ENCODE data around the gene RAPGEF5. TPM values are rescaled to one million over a fixed set of nuclear protein-coding genes. Genes with fewer than 3 reads are reported as not detected.

Gene RAPGEF5
- total RNA-seq, 1 experiment from 2014 or later, result 15.6 TPM

DNA sequence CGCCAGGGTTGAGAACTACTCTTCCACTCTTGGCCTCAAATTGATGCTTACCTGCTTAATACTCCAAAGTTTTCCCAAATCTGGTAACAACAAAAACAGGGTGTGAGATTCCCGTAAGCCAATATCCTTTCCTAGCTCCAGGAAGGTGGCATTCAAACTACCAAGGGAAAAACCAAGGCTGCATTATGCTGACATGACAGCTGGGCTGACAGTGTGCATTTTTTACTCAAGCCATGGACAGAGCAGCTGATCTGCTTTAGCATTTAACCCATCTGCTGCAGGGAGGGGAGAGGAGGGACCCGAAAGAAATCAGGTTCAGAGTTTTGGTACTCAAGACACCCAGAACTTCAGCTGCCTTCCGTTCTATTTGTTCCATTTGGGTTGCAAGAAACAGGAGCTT lies 49.8 kb upstream of the RAPGEF5 start (continued):
- TF ChIP-seq, protein P1, sequence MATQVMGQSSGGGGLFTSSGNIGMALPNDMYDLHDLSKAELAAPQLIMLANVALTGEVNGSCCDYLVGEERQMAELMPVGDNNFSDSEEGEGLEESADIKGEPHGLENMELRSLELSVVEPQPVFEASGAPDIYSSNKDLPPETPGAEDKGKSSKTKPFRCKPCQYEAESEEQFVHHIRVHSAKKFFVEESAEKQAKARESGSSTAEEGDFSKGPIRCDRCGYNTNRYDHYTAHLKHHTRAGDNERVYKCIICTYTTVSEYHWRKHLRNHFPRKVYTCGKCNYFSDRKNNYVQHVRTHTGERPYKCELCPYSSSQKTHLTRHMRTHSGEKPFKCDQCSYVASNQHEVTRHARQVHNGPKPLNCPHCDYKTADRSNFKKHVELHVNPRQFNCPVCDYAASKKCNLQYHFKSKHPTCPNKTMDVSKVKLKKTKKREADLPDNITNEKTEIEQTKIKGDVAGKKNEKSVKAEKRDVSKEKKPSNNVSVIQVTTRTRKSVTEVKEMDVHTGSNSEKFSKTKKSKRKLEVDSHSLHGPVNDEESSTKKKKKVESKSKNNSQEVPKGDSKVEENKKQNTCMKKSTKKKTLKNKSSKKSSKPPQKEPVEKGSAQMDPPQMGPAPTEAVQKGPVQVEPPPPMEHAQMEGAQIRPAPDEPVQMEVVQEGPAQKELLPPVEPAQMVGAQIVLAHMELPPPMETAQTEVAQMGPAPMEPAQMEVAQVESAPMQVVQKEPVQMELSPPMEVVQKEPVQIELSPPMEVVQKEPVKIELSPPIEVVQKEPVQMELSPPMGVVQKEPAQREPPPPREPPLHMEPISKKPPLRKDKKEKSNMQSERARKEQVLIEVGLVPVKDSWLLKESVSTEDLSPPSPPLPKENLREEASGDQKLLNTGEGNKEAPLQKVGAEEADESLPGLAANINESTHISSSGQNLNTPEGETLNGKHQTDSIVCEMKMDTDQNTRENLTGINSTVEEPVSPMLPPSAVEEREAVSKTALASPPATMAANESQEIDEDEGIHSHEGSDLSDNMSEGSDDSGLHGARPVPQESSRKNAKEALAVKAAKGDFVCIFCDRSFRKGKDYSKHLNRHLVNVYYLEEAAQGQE (IDR thresholded peaks at IDR 0.05; ENCODE audit: low read depth), result no peak
- no peak for TF ChIP-seq FOSL1 (IDR thresholded peaks at IDR 0.05; ENCODE audit: low read depth)
- no peak for TF ChIP-seq POLR2AphosphoS5 (IDR thresholded peaks at IDR 0.05; ENCODE audit: low read depth, low read length)
- no peak for TF ChIP-seq EZH2phosphoT487 (IDR thresholded peaks at IDR 0.05; ENCODE audit: borderline replicate concordance)

DNA sequence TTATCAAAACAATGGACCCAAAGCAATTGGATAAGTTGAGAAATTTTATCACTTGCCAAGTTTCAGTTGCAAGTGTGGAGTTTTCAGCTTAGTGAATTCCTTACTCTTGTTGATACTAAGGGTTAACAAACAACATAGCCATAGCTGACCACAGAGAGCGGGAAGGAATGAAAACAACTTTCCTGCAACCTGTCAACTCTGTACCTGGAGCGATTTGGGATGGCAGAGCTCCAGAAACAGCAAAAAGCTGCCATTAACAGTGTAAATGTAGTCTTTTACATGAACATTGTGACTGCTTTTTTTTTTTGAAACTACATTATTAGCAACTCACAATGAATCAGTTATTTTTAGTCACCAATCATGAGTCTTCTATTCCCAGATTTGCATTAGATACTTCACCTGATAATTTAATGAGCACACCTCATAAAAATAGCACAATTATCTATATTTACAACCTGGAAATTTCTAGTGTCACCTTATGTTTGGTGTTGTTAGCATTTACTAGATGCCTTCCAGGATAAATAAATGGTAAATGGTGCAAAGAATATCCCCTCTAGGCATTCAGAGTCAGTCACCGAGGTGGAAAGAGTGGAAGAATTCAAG lies 47.6 kb upstream of the RAPGEF5 start:
- Histone ChIP-seq H3K9me3 (ENCODE audit: control insufficient read depth in 1 of 2, insufficient read depth in 1 of 2, low read depth in 1 of 2, low read length in 2 of 2) (no peaks in the 10 kb centered on the region), H3K27me3 (ENCODE audit: insufficient read depth, low read length) (no peaks in the 10 kb centered on the region), H3K27ac (ENCODE audit: low read depth, low read length) (no peak overlapping the region), H3K36me3 (ENCODE audit: control insufficient read depth in 1 of 2, insufficient read depth in 2 of 2, low read length in 2 of 2) (no peaks in the 10 kb centered on the region), H3K9ac (ENCODE audit: low read length) (no peak overlapping the region), H3K4me2 (ENCODE audit: low read length) (no peak overlapping the region), H3K4me3 (replicated peaks in 1 of 2; ENCODE audit: low read depth in 1 of 2, low read length in 2 of 2) (no peak overlapping the region), H3K79me2 (ENCODE audit: insufficient read depth, low read length) (no peaks in the 10 kb centered on the region), H3K9me2 (ENCODE audit: insufficient read depth) (no peaks in the 10 kb centered on the region), H4K20me1 (ENCODE audit: insufficient read depth) (no peaks in the 10 kb centered on the region), H3K4me1 (ENCODE audit: control insufficient read depth in 1 of 2, insufficient read depth in 2 of 2, low read length in 2 of 2) (no peaks in the 10 kb centered on the region; a peak in 1 of 4 replicates), H2AFZ (ENCODE audit: low read depth, low read length, poor library complexity, severe bottlenecking) (no peak overlapping the region)
- ChIA-PET POLR2A (no interaction called here), RAD21 (ENCODE audit: low non-redundant PET in 1 of 2, low total read pairs in 2 of 2, uncharacterized antibody in 2 of 2, unreplicated experiment in 2 of 2) (no interaction called here), CTCF (no interaction called here)
- no peak for ATAC-seq
- no TSS peak for BruUV-seq (replicated peaks)
- intact Hi-C loops (cut with micrococcal nuclease), result no loop called here
- no peak for DNase-seq (ENCODE audit: low read depth, low spot score)
- TF ChIP-seq, protein P2, sequence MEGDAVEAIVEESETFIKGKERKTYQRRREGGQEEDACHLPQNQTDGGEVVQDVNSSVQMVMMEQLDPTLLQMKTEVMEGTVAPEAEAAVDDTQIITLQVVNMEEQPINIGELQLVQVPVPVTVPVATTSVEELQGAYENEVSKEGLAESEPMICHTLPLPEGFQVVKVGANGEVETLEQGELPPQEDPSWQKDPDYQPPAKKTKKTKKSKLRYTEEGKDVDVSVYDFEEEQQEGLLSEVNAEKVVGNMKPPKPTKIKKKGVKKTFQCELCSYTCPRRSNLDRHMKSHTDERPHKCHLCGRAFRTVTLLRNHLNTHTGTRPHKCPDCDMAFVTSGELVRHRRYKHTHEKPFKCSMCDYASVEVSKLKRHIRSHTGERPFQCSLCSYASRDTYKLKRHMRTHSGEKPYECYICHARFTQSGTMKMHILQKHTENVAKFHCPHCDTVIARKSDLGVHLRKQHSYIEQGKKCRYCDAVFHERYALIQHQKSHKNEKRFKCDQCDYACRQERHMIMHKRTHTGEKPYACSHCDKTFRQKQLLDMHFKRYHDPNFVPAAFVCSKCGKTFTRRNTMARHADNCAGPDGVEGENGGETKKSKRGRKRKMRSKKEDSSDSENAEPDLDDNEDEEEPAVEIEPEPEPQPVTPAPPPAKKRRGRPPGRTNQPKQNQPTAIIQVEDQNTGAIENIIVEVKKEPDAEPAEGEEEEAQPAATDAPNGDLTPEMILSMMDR (IDR thresholded peaks at IDR 0.05 in 2 of 3, conservative IDR thresholded peaks at IDR 0.05 in 1 of 3; ENCODE audit: borderline replicate concordance in 1 of 3, insufficient read depth in 1 of 3, low read depth in 2 of 3, low read length in 2 of 3), result no peak
- TF ChIP-seq FOSL1 (IDR thresholded peaks at IDR 0.05; ENCODE audit: low read depth) (no peak), ELF1 (IDR thresholded peaks at IDR 0.05; ENCODE audit: borderline replicate concordance, low read depth) (no peak), EZH2 (IDR thresholded peaks at IDR 0.05) (no peak), ZNF274 (IDR thresholded peaks at IDR 0.05; ENCODE audit: low read depth, low read length) (no peak), RAD21 (IDR thresholded peaks at IDR 0.05; ENCODE audit: low read depth) (no peak), TCF7L2 (IDR thresholded peaks at IDR 0.05; ENCODE audit: borderline replicate concordance, extremely low read depth, insufficient read depth, insufficient read length) (no peak), POLR2A (IDR thresholded peaks at IDR 0.05; ENCODE audit: borderline replicate concordance, extremely low read depth, insufficient read depth, insufficient read length) (no peak), SRF (IDR thresholded peaks at IDR 0.05; ENCODE audit: low read depth) (no peak), JUND (IDR thresholded peaks at IDR 0.05) (no peak), ZFX (IDR thresholded peaks at IDR 0.05) (no peak), EZH2phosphoT487 (IDR thresholded peaks at IDR 0.05; ENCODE audit: borderline replicate concordance) (no peak)
- TF ChIP-seq, protein P3, sequence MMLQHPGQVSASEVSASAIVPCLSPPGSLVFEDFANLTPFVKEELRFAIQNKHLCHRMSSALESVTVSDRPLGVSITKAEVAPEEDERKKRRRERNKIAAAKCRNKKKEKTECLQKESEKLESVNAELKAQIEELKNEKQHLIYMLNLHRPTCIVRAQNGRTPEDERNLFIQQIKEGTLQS (IDR thresholded peaks at IDR 0.05), result no peak
- TF ChIP-seq, protein P4, sequence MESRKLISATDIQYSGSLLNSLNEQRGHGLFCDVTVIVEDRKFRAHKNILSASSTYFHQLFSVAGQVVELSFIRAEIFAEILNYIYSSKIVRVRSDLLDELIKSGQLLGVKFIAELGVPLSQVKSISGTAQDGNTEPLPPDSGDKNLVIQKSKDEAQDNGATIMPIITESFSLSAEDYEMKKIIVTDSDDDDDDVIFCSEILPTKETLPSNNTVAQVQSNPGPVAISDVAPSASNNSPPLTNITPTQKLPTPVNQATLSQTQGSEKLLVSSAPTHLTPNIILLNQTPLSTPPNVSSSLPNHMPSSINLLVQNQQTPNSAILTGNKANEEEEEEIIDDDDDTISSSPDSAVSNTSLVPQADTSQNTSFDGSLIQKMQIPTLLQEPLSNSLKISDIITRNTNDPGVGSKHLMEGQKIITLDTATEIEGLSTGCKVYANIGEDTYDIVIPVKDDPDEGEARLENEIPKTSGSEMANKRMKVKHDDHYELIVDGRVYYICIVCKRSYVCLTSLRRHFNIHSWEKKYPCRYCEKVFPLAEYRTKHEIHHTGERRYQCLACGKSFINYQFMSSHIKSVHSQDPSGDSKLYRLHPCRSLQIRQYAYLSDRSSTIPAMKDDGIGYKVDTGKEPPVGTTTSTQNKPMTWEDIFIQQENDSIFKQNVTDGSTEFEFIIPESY (IDR thresholded peaks at IDR 0.05; ENCODE audit: extremely low read depth, insufficient replicate concordance, low read length), result no peak
- TF ChIP-seq, protein P5, sequence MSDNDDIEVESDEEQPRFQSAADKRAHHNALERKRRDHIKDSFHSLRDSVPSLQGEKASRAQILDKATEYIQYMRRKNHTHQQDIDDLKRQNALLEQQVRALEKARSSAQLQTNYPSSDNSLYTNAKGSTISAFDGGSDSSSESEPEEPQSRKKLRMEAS (IDR thresholded peaks at IDR 0.05), result no peak
